ENCODE measurements around the gene LKAAEAR1. TPM values are rescaled to one million over a fixed set of nuclear protein-coding genes. Genes with fewer than 3 reads are reported as not detected.

LKAAEAR1 gene
- total and polyA plus RNA-seq, 2 of the 13 experiments (the other 11 are each of a cell fraction or from before 2014, with no cell fraction given) = not detected

DNA sequence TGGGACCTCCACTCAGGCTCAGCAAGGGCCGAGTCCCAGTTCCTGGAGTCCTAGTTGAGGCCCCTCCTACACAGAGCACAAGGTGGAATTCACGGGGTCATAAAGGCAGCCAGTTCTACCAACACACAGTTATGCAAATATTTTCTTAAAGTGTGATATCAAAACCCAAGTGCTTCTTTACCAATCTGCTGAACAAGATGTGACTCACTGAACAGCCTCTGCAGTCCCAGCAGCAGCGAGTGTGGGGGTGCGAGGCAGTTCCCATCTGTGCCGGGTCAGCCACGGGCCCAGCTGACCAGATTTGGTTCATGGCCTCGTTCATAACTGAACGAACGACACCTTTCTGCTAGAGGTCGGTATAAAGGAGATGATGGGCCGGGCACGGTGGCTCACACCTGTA lies 25.7 kb downstream of the LKAAEAR1 start:
- Histone ChIP-seq H3K9me3 (ENCODE audit: low read length) (no peaks in the 10 kb centered on the region), H2AFZ (ENCODE audit: low read length) (no peak overlapping the region), H3K27me3 (ENCODE audit: control insufficient read depth in 1 of 2, insufficient read depth in 2 of 2, low read length in 2 of 2) (no peaks in the 10 kb centered on the region; a peak in 1 of 5 replicates), H3K4me2 (ENCODE audit: low read depth, low read length) (no peak overlapping the region), H3K4me1 (ENCODE audit: insufficient read depth, low read length) (peaks cover 69% of the 10 kb centered on the region), H3K79me2 (ENCODE audit: insufficient read depth, low read length) (no peaks in the 10 kb centered on the region), H3K9ac (ENCODE audit: insufficient read depth, low read depth, low read length) (no peak overlapping the region), H3K27ac (ENCODE audit: extremely low read length, insufficient read depth, low read length) (no peak overlapping the region), H3K36me3 (replicated peaks in 1 of 2; ENCODE audit: control insufficient read depth in 1 of 2, insufficient read depth in 2 of 2, low read length in 2 of 2) (no peaks in the 10 kb centered on the region), H4K20me1 (ENCODE audit: insufficient read depth, low read length) (0 out of 2 replicates have a peak, but pooled peaks cover under 1% of the 10 kb centered on the region), H3K4me3 (replicated peaks in 1 of 3; ENCODE audit: insufficient read depth in 1 of 3, low read depth in 2 of 3, low read length in 3 of 3) (0 out of 6 replicates have a peak overlapping the region, but pooled peaks of 1 of the 3 experiments have one; percentile 69)
- intact Hi-C loops (cut with micrococcal nuclease; ENCODE audit: unreplicated experiment) = no loop called here
- no TSS peak for BruUV-seq (replicated peaks)
- in situ Hi-C loops (cut with HindIII; ENCODE audit: extremely low pct_ligation_motif_present, low pct_unique_long_range_greater_than_20kb) = loop anchor here (5.0 kb wide), 1 partner anchor 81 kb away; the partner anchor contains the start of gene SAMD10
- no peak for DNase-seq (ENCODE audit: low spot score)
- POLR2A ChIA-PET = interaction anchor here (0.7 to 4.6 kb wide), 5 partner anchors 8 to 78 kb away, joined by 3 to 41 read pairs (median 4); partner anchors contain the start of genes C20orf204 and PRPF6
- FAIRE-seq = no peak
- WGBS (ENCODE audit: low lambda C conversion rate) = 77% methylated on average over 12 of the region's 12 CpGs
- no peak for ATAC-seq
- CTCF ChIA-PET (ENCODE audit: low intra/inter-chr PET ratio, low total read pairs) = interaction anchor here (1.2 to 3.7 kb wide), 2 partner anchors 78 to 102 kb away, joined by 3 to 33 read pairs; partner anchors contain the start of genes PRPF6, SAMD10 and UCKL1
- TF ChIP-seq, protein P1, sequence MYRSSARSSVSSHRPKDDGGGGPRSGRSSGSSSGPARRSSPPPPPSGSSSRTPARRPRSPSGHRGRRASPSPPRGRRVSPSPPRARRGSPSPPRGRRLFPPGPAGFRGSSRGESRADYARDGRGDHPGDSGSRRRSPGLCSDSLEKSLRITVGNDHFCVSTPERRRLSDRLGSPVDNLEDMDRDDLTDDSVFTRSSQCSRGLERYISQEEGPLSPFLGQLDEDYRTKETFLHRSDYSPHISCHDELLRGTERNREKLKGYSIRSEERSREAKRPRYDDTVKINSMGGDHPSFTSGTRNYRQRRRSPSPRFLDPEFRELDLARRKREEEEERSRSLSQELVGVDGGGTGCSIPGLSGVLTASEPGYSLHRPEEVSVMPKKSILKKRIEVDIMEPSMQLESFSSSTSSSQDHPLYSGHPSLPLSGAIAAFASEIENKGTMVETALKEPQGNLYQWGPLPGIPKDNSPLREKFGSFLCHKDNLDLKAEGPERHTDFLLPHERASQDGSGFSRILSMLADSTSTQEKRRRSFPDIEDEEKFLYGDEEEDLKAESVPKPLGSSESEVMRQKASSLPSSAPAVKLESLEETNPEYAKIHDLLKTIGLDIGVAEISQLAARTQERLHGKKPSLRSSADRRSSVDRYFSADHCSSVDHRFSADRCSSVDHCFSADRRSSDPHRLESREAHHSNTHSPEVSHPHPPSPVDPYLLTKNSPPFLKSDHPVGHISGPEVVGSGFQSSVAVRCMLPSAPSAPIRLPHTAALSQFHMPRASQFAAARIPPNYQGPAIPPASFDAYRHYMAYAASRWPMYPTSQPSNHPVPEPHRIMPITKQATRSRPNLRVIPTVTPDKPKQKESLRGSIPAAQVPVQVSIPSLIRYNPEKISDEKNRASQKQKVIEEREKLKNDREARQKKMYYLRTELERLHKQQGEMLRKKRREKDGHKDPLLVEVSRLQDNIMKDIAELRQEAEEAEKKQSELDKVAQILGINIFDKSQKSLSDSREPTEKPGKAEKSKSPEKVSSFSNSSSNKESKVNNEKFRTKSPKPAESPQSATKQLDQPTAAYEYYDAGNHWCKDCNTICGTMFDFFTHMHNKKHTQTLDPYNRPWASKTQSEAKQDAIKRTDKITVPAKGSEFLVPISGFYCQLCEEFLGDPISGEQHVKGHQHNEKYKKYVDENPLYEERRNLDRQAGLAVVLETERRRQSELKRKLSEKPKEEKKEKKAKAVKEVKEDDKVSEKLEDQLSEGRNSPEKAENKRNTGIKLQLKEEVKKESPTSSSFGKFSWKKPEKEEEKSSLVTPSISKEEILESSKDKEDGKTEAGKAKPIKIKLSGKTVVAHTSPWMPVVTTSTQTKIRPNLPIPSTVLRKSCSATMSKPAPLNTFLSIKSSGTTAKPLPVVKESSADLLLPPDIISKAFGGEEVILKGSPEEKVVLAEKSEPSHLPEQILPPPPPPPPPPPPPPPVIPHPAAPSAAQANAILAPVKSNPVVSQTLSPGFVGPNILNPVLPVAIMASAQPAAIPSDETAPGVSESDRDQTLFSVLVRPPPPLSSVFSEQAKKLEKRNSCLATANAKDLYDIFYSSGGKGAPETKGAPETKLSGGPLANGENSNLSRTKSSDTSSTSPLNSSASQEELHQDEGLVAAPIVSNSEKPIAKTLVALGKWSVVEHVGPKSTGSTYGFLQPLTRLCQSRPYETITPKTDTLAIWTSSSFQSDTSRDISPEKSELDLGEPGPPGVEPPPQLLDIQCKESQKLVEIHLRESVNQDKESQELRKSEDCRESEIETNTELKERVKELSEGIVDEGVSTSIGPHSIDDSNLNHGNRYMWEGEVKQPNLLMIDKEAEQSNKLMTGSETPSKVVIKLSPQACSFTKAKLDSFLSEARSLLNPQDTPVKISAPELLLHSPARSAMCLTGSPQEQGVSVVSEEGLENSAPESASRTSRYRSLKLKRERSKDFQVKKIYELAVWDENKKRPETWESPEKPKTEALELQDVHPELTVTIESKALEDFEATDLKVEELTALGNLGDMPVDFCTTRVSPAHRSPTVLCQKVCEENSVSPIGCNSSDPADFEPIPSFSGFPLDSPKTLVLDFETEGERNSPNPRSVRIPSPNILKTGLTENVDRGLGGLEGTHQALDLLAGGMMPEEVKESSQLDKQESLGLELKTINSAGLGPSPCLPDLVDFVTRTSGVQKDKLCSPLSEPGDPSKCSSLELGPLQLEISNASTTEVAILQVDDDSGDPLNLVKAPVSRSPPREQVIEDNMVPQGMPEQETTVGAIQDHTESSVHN (CRISPR knock-in tag; IDR thresholded peaks at IDR 0.05) = 0 out of 2 replicates have a peak, but pooled peaks have one; percentile 51
- TF ChIP-seq ZNF776 (CRISPR knock-in tag; IDR thresholded peaks at IDR 0.05) = 0 out of 2 replicates have a peak, but pooled peaks have one; percentile 61
- TF ChIP-seq HNRNPK (IDR thresholded peaks at IDR 0.05; ENCODE audit: low read depth, low read length, poor library complexity, severe bottlenecking) = no peak
- TF ChIP-seq, protein P2, sequence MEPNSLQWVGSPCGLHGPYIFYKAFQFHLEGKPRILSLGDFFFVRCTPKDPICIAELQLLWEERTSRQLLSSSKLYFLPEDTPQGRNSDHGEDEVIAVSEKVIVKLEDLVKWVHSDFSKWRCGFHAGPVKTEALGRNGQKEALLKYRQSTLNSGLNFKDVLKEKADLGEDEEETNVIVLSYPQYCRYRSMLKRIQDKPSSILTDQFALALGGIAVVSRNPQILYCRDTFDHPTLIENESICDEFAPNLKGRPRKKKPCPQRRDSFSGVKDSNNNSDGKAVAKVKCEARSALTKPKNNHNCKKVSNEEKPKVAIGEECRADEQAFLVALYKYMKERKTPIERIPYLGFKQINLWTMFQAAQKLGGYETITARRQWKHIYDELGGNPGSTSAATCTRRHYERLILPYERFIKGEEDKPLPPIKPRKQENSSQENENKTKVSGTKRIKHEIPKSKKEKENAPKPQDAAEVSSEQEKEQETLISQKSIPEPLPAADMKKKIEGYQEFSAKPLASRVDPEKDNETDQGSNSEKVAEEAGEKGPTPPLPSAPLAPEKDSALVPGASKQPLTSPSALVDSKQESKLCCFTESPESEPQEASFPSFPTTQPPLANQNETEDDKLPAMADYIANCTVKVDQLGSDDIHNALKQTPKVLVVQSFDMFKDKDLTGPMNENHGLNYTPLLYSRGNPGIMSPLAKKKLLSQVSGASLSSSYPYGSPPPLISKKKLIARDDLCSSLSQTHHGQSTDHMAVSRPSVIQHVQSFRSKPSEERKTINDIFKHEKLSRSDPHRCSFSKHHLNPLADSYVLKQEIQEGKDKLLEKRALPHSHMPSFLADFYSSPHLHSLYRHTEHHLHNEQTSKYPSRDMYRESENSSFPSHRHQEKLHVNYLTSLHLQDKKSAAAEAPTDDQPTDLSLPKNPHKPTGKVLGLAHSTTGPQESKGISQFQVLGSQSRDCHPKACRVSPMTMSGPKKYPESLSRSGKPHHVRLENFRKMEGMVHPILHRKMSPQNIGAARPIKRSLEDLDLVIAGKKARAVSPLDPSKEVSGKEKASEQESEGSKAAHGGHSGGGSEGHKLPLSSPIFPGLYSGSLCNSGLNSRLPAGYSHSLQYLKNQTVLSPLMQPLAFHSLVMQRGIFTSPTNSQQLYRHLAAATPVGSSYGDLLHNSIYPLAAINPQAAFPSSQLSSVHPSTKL (CRISPR knock-in tag; IDR thresholded peaks at IDR 0.05) = no peak
- no peak for TF ChIP-seq EED (CRISPR knock-in tag; IDR thresholded peaks at IDR 0.05)
- no peak for TF ChIP-seq ZNF33A (CRISPR knock-in tag; IDR thresholded peaks at IDR 0.05; ENCODE audit: borderline replicate concordance)
- TF ChIP-seq, protein P3, sequence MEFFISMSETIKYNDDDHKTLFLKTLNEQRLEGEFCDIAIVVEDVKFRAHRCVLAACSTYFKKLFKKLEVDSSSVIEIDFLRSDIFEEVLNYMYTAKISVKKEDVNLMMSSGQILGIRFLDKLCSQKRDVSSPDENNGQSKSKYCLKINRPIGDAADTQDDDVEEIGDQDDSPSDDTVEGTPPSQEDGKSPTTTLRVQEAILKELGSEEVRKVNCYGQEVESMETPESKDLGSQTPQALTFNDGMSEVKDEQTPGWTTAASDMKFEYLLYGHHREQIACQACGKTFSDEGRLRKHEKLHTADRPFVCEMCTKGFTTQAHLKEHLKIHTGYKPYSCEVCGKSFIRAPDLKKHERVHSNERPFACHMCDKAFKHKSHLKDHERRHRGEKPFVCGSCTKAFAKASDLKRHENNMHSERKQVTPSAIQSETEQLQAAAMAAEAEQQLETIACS (CRISPR knock-in tag; IDR thresholded peaks at IDR 0.05) = no peak
- TF ChIP-seq, protein P4, sequence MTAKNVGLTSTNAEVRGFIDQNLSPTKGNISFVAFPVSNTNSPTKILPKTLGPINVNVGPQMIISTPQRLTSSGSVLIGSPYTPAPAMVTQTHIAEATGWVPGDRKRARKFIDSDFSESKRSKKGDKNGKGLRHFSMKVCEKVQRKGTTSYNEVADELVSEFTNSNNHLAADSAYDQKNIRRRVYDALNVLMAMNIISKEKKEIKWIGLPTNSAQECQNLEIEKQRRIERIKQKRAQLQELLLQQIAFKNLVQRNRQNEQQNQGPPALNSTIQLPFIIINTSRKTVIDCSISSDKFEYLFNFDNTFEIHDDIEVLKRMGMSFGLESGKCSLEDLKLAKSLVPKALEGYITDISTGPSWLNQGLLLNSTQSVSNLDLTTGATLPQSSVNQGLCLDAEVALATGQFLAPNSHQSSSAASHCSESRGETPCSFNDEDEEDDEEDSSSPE (CRISPR knock-in tag; IDR thresholded peaks at IDR 0.05) = no peak

All from HepG2 (cell line).